K562 (cell line): ENCODE measurements around the gene ADAMTSL2. TPM values are rescaled to one million over a fixed set of nuclear protein-coding genes. Genes with fewer than 3 reads are reported as not detected.

ENCODE experiments used
- ATAC-seq: fragments of 200-7000 bp; cut with Tn5 transposase; 3 replicates; pipeline ENCODE4 v1.9.1; 2020; ENCODE audit warnings: moderate library complexity
- BruUV-seq: library from RNA; stranded (reverse); fragments of 400-500 nt; replicated peaks from 2 replicates; lab custom pipeline; 2021; lab: Mats Ljungman, UMichigan
- CTCF ChIA-PET: fragments of 300-600 bp; formaldehyde crosslinking; extraction: SDS; loops from one replicate; lab custom pipeline; 2021; ENCODE audit warnings: low intra/inter-chr PET ratio; lab: Yijun Ruan, JAX
- POLR2A ChIA-PET: fragments of 300-600, 350-650 bp; sonication (Branson Sonifier 250); formaldehyde crosslinking; extraction: SDS; loops from one replicate; lab custom pipeline; 2021; ENCODE audit warnings: antibody characterized with exemption, inconsistent platforms; lab: Yijun Ruan, JAX
- DNase-seq, 4 experiments: peaks; one replicate each; pipeline versions ENCODE4 v3.0.0 to v3.0.0-alpha.2; 2011 to 2018; ENCODE audit warnings: low spot score in 3 of 4, mixed read lengths in 3 of 4; ENCODE audit errors: extremely low read depth in 1 of 4
- FAIRE-seq: peaks from 2 replicates; lab custom pipeline; 2011; peaks lifted over from hg19 to GRCh38; lab: Jason Lieb, UNC
- H2AFZ ChIP-seq: 2 replicates; pipeline ENCODE4 v1.6.0; 2011; ENCODE audit warnings: low read depth, low read length, control low read depth, inconsistent platforms
- H3K27ac ChIP-seq: fragments of 200-600 bp; 3 replicates; pipeline ENCODE4 v1.8.0; 2011; ENCODE audit warnings: low read depth, mild to moderate bottlenecking, control low read depth, inconsistent platforms, low read length, moderate library complexity, mixed read lengths; ENCODE audit errors: extremely low read depth
- H3K27me3 ChIP-seq, 2 experiments: fragments of 300-600 bp in 1 of 2; 2 replicates in 1 of 2; 3 replicates in 1 of 2; pipeline versions ENCODE4 v1.6.0 to v1.8.0; 2011; ENCODE audit warnings: inconsistent platforms in 2 of 2, low read length in 2 of 2, mild to moderate bottlenecking in 1 of 2, mixed read lengths in 1 of 2, moderate library complexity in 1 of 2; ENCODE audit not compliant: control insufficient read depth in 2 of 2, insufficient read depth in 2 of 2
- H3K36me3 ChIP-seq: fragments of 300-600 bp; 3 replicates; pipeline ENCODE4 v1.8.0; 2011; ENCODE audit warnings: mild to moderate bottlenecking, low read length, inconsistent platforms; ENCODE audit not compliant: control insufficient read depth, insufficient read depth
- H3K4me1 ChIP-seq, 2 experiments: fragments of 200-600 bp in 1 of 2; replicated peaks in 1 of 2; 2 replicates in 1 of 2; 3 replicates in 1 of 2; pipeline versions ENCODE4 v1.5.1 to v1.8.0; 2011; ENCODE audit warnings: inconsistent platforms in 2 of 2, low read length in 2 of 2, mild to moderate bottlenecking in 1 of 2, mixed read lengths in 1 of 2, moderate library complexity in 1 of 2; ENCODE audit not compliant: control insufficient read depth in 2 of 2, insufficient read depth in 2 of 2
- H3K4me2 ChIP-seq: 2 replicates; pipeline ENCODE4 v1.6.1; 2011; ENCODE audit warnings: low read length, control low read depth, inconsistent platforms, mixed read lengths; ENCODE audit not compliant: insufficient read depth
- H3K4me3 ChIP-seq: fragments of 200-600 bp; sonication (generic), shearing (Covaris generic); 2 replicates; pipeline ENCODE4 v1.5.1; 2016; ENCODE audit warnings: control low read depth, inconsistent platforms
- H3K79me2 ChIP-seq: fragments of 200-600 bp; 3 replicates; pipeline ENCODE4 v1.8.0; 2011; ENCODE audit warnings: low read length, inconsistent platforms; ENCODE audit not compliant: control insufficient read depth, insufficient read depth
- H3K9ac ChIP-seq, 2 experiments: 2 replicates each; pipeline versions ENCODE4 v1.6.0 to v1.6.1; 2011; ENCODE audit warnings: low read depth in 2 of 2, low read length in 2 of 2, control low read depth in 1 of 2, inconsistent platforms in 1 of 2, mild to moderate bottlenecking in 1 of 2, mixed read lengths in 1 of 2; ENCODE audit not compliant: insufficient read depth in 1 of 2
- H3K9me1 ChIP-seq: one replicate; pipeline ENCODE4 v1.6.0; 2011; ENCODE audit warnings: inconsistent platforms, mild to moderate bottlenecking, low read length, moderate library complexity; ENCODE audit not compliant: control insufficient read depth, insufficient read depth
- H3K9me3 ChIP-seq: replicated peaks from 2 replicates; pipeline ENCODE4 v1.5.1; 2011; ENCODE audit warnings: low read depth, low read length, inconsistent platforms; ENCODE audit not compliant: control insufficient read depth, insufficient read depth
- H4K20me1 ChIP-seq: replicated peaks from 2 replicates; pipeline ENCODE4 v1.6.1; 2011; ENCODE audit warnings: low read length, inconsistent platforms, mixed read lengths; ENCODE audit not compliant: control insufficient read depth, insufficient read depth
- FOXK2 ChIP-seq, 2 experiments: fragments of 450-650 bp; IDR thresholded peaks in 1 of 2; conservative IDR thresholded peaks in 1 of 2; 2 replicates each; pipeline ENCODE4 v1.6.1; 2016; ENCODE audit warnings: low read depth in 2 of 2, mild to moderate bottlenecking in 1 of 2
- GTF2E2 ChIP-seq: fragments of 200-800 bp; sonication (Bioruptor generic); IDR thresholded peaks from 2 replicates; pipeline ENCODE4 v1.6.1; 2016; ENCODE audit warnings: missing genetic modification characterization, missing compliant biosample characterization
- JUN ChIP-seq, 2 experiments: sonication (generic) in 1 of 2; formaldehyde crosslinking in 1 of 2; IDR thresholded peaks; 2 replicates each; pipeline versions ENCODE4 v1.6.1 to v1.8.0; 2012 to 2022; ENCODE audit warnings: borderline replicate concordance in 2 of 2, mild to moderate bottlenecking in 2 of 2, improper control_type of control experiment in 1 of 2, low read depth in 1 of 2, low read length in 1 of 2, missing genetic modification reagents in 1 of 2
- KLF13 ChIP-seq: fragments of 450-650 bp; IDR thresholded peaks from 2 replicates; pipeline ENCODE4 v1.6.1; 2016; ENCODE audit warnings: missing genetic modification characterization, low read depth, mild to moderate bottlenecking, missing compliant biosample characterization, moderate library complexity, borderline replicate concordance
- PHB ChIP-seq: fragments of 250-450 bp; sonication (Bioruptor Pico); IDR thresholded peaks from 2 replicates; pipeline ENCODE4 v1.5.0; 2021
- POLR2AphosphoS5 ChIP-seq: IDR thresholded peaks from 2 replicates; pipeline ENCODE4 v1.6.1; 2011; ENCODE audit warnings: mild to moderate bottlenecking, low read depth, low read length, moderate library complexity; ENCODE audit not compliant: control insufficient read depth, insufficient read depth
- PURB ChIP-seq: sonication (generic); formaldehyde crosslinking; IDR thresholded peaks from 2 replicates; pipeline ENCODE4 v1.9.0; 2021; ENCODE audit warnings: low read depth, mild to moderate bottlenecking, missing genetic modification reagents
- SAFB2 ChIP-seq: fragments of 200-400 bp; formaldehyde crosslinking; IDR thresholded peaks from 2 replicates; pipeline ENCODE4 v1.6.1; 2018; ENCODE audit warnings: borderline replicate concordance, low read length, low read depth, moderate library complexity; ENCODE audit not compliant: severe bottlenecking
- ZFP91 ChIP-seq: sonication (generic); formaldehyde crosslinking; IDR thresholded peaks from 2 replicates; pipeline ENCODE4 v1.8.0; 2022; ENCODE audit warnings: mild to moderate bottlenecking, missing genetic modification reagents
- ZNF124 ChIP-seq: sonication (generic); formaldehyde crosslinking; IDR thresholded peaks from 2 replicates; pipeline ENCODE4 v1.8.1; 2022; ENCODE audit warnings: missing genetic modification reagents
- WGBS: fragments of 100-300 bp; shearing (Covaris generic); methylation state at CpG from one replicate; pipeline ENCODE4 v1.1.6; 2016; ENCODE audit warnings: low coverage, mixed read lengths; ENCODE audit not compliant: insufficient coverage; ENCODE audit errors: missing lambda C conversion rate; 5-methylcytosine and 5-hydroxymethylcytosine counted together
- in situ Hi-C: fragments of 300-500 bp; cut with MboI; formaldehyde crosslinking; loops from 4 replicates; pipeline ENCODE4 v1.15.0; 2018; ENCODE audit warnings: inconsistent platforms, mixed read lengths
- intact Hi-C: fragments of 100-400 bp; cut with micrococcal nuclease; formaldehyde crosslinking; loops from 2 replicates; pipeline ENCODE4 v1.14.2; 2022
- polyA plus RNA-seq, 8 experiments: library from polyadenylated mRNA; depleted of rRNA in 4 of 8; stranded (reverse) in 5 of 8; unstranded in 3 of 8; fragments of >200 nt; fragmentation: Nextera tagmentation in 2 of 8; fragmentation: Illumina TruSeq in 1 of 8; extraction: Ambion mirVana in 2 of 8; extraction: Trizol in 1 of 8; gene quantifications; 2 replicates each; pipeline versions ENCODE4 v1.2.1 to v1.2.3, GENCODE V29; 2011 to 2014; ENCODE audit warnings: inconsistent platforms in 1 of 8, missing spikeins in 1 of 8
- total RNA-seq, 7 experiments: library from RNA; depleted of rRNA in 6 of 7; stranded (reverse); fragments of >200 nt in 6 of 7; fragmentation: Illumina TruSeq in 2 of 7; extraction: Trizol in 2 of 7; gene quantifications; 2 replicates each; pipeline versions ENCODE4 v1.2.1 to v1.2.3, GENCODE V29; 2011 to 2021; ENCODE audit warnings: low replicate concordance in 1 of 7
- TF ChIP-seq, protein P1 (sequence below): fragments of 250-450 bp; sonication (Bioruptor Pico); IDR thresholded peaks from 2 replicates; pipeline ENCODE4 v1.8.0; 2021; ENCODE audit warnings: mild to moderate bottlenecking, moderate library complexity
- TF ChIP-seq, protein P2 (sequence below), 2 experiments: IDR thresholded peaks in 1 of 2; conservative IDR thresholded peaks in 1 of 2; 2 replicates each; pipeline ENCODE4 v1.6.1; 2016; ENCODE audit warnings: low read depth in 2 of 2, mild to moderate bottlenecking in 1 of 2, missing compliant biosample characterization in 1 of 2, missing genetic modification characterization in 1 of 2, moderate library complexity in 1 of 2
- TF ChIP-seq, protein P3 (sequence below): fragments of 250-450 bp; sonication (Bioruptor Pico); IDR thresholded peaks from 2 replicates; pipeline ENCODE4 v1.5.0; 2022; ENCODE audit warnings: mild to moderate bottlenecking

ADAMTSL2 gene
- total and polyA plus RNA-seq, 9 of the 15 experiments (the other 6 are each of a cell fraction or from before 2014, with no cell fraction given): 0.04 TPM; not detected in 8

GRCh38 chr9:133525677-133526076 lies 8.8 kb upstream of the ADAMTSL2 start:
- peaks cover 20% of the 10 kb centered on the region for H4K20me1 ChIP-seq
- H3K4me1 ChIP-seq: peaks cover 0 to 19% of the 10 kb centered on the region in 2 experiments; a peak in 1 of 5 replicates
- H3K9me1 ChIP-seq: no peaks in the 10 kb centered on the region
- no peak overlapping the region for H3K9ac ChIP-seq
- H2AFZ ChIP-seq: no peak overlapping the region
- no peak overlapping the region for H3K4me3 ChIP-seq
- H3K27me3 ChIP-seq: peaks cover 63 to 93% of the 10 kb centered on the region in 2 experiments; a peak in 4 of 5 replicates
- BruUV-seq: no TSS peak
- DNase-seq (no peak), FAIRE-seq (no peak), ATAC-seq (no peak)
- H3K36me3 ChIP-seq: no peaks in the 10 kb centered on the region
- no peaks in the 10 kb centered on the region for H3K9me3 ChIP-seq
- in situ Hi-C loops: no loop called here
- no peak overlapping the region for H3K4me2 ChIP-seq
- ChIA-PET POLR2A (interaction anchor here (0.7 to 1.3 kb wide), 2 partner anchors 20 to 24 kb away, joined by 3 to 4 read pairs; no protein-coding TSS in a partner anchor), CTCF (no interaction called here)
- no peaks in the 10 kb centered on the region for H3K79me2 ChIP-seq
- 1% methylated on average over 8 of the region's 8 CpGs for WGBS
- intact Hi-C loops: no loop called here
- H3K27ac ChIP-seq: no peak overlapping the region
- no peak for TF ChIP-seq ZFP91 (CRISPR knock-in tag)
- TF ChIP-seq, protein P1, sequence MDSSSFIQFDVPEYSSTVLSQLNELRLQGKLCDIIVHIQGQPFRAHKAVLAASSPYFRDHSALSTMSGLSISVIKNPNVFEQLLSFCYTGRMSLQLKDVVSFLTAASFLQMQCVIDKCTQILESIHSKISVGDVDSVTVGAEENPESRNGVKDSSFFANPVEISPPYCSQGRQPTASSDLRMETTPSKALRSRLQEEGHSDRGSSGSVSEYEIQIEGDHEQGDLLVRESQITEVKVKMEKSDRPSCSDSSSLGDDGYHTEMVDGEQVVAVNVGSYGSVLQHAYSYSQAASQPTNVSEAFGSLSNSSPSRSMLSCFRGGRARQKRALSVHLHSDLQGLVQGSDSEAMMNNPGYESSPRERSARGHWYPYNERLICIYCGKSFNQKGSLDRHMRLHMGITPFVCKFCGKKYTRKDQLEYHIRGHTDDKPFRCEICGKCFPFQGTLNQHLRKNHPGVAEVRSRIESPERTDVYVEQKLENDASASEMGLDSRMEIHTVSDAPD (CRISPR knock-in tag): no peak
- no peak for TF ChIP-seq FOXK2 (conservative IDR thresholded peaks at IDR 0.05 in 1 of 2, IDR thresholded peaks at IDR 0.05 in 1 of 2; ENCODE audit: low read depth in 2 of 2)
- TF ChIP-seq JUN (IDR thresholded peaks at IDR 0.05; ENCODE audit: borderline replicate concordance, low read depth, low read length): no peak
- TF ChIP-seq JUN (CRISPR knock-in tag; IDR thresholded peaks at IDR 0.05; ENCODE audit: borderline replicate concordance): no peak
- no peak for TF ChIP-seq SAFB2
- no peak for TF ChIP-seq ZNF124 (CRISPR knock-in tag)
- TF ChIP-seq POLR2AphosphoS5: no peak
- no peak for TF ChIP-seq PHB (CRISPR knock-in tag)
- TF ChIP-seq, protein P2, sequence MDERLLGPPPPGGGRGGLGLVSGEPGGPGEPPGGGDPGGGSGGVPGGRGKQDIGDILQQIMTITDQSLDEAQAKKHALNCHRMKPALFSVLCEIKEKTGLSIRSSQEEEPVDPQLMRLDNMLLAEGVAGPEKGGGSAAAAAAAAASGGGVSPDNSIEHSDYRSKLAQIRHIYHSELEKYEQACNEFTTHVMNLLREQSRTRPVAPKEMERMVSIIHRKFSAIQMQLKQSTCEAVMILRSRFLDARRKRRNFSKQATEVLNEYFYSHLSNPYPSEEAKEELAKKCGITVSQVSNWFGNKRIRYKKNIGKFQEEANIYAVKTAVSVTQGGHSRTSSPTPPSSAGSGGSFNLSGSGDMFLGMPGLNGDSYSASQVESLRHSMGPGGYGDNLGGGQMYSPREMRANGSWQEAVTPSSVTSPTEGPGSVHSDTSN (CRISPR knock-in tag; IDR thresholded peaks at IDR 0.05; ENCODE audit: low read depth): no peak
- TF ChIP-seq, protein P2 (tag; conservative IDR thresholded peaks at IDR 0.05; ENCODE audit: low read depth): no peak
- TF ChIP-seq GTF2E2 (tag): no peak
- TF ChIP-seq KLF13 (tag): no peak
- TF ChIP-seq, protein P3, sequence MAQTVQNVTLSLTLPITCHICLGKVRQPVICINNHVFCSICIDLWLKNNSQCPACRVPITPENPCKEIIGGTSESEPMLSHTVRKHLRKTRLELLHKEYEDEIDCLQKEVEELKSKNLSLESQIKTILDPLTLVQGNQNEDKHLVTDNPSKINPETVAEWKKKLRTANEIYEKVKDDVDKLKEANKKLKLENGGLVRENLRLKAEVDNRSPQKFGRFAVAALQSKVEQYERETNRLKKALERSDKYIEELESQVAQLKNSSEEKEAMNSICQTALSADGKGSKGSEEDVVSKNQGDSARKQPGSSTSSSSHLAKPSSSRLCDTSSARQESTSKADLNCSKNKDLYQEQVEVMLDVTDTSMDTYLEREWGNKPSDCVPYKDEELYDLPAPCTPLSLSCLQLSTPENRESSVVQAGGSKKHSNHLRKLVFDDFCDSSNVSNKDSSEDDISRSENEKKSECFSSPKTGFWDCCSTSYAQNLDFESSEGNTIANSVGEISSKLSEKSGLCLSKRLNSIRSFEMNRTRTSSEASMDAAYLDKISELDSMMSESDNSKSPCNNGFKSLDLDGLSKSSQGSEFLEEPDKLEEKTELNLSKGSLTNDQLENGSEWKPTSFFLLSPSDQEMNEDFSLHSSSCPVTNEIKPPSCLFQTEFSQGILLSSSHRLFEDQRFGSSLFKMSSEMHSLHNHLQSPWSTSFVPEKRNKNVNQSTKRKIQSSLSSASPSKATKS: no peak
- TF ChIP-seq PURB (CRISPR knock-in tag): no peak
